Measurements from ENCODE around the gene KDM7A.
A peak's percentile ranks its signal among the peaks of the same experiment; 100 is the strongest.

KDM7A gene

DNA sequence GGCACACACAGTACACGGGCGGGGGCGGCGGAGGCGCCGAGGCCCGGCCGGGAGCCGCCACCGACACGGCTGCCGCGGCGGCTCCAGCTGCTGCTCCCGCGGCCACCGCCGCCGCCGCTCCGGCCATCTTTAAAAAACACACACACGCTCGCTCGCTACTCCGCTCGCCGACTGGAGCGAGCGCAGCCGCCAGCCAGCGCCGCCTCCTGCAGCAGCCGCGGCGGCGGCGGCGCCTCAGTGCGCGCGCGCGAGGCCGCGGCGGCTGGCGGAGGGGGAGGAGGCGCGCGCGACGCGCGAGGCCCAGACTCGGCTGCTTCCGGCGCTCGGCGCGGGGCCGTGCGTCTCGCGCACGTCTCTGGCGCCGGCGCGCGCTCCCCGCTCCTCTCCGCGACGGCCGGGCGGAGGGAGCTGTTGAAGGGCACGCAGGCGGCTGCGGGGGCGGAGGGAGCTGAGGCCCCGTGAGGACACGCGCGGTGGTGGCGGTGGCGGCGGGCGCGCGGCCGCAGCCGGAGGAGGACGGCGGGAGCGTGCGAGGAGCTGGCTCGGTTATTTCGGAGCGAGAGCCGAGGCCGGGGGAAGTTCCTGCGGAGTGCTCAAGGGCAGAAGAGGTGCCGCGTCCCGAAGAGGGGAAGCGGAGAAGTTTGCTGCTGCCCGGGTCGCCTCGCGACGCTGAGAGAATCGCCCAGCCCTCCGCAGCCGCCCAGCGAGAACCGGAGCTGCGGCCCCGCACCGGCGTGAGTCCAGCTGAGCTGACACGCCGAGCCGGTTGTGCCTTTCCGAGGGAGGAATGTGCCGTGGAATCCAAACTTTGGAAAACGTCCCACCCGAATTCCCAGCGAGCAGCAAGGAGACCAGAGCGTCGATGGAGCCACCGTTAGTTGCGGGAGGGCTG lies at the start of gene KDM7A (continued):
- TF ChIP-seq ZNF76 (tag by site-specific recombination; IDR thresholded peaks at IDR 0.05; ENCODE audit: borderline replicate concordance, low read depth): peak; percentile 58; the same call in 1 of the 2 replicates
- no peak for TF ChIP-seq ZNF776 (tag by site-specific recombination; IDR thresholded peaks at IDR 0.05; ENCODE audit: borderline replicate concordance)
- TF ChIP-seq, protein P1, sequence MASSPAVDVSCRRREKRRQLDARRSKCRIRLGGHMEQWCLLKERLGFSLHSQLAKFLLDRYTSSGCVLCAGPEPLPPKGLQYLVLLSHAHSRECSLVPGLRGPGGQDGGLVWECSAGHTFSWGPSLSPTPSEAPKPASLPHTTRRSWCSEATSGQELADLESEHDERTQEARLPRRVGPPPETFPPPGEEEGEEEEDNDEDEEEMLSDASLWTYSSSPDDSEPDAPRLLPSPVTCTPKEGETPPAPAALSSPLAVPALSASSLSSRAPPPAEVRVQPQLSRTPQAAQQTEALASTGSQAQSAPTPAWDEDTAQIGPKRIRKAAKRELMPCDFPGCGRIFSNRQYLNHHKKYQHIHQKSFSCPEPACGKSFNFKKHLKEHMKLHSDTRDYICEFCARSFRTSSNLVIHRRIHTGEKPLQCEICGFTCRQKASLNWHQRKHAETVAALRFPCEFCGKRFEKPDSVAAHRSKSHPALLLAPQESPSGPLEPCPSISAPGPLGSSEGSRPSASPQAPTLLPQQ (tag by site-specific recombination; IDR thresholded peaks at IDR 0.05): peak; percentile 51; the same call in 1 of the 2 replicates
- peak; percentile 81 for TF ChIP-seq ZNF600 (tag by site-specific recombination; IDR thresholded peaks at IDR 0.05)
- TF ChIP-seq ZNF514 (tag by site-specific recombination; IDR thresholded peaks at IDR 0.05): no peak
- TF ChIP-seq SCRT1 (tag by site-specific recombination; IDR thresholded peaks at IDR 0.05; ENCODE audit: borderline replicate concordance): no peak
- TF ChIP-seq ZNF341 (tag by site-specific recombination; IDR thresholded peaks at IDR 0.05; ENCODE audit: low read depth): no peak
- TF ChIP-seq KLF9 (tag by site-specific recombination; IDR thresholded peaks at IDR 0.05; ENCODE audit: low read depth): peak; percentile 58
- TF ChIP-seq SP2 (tag by site-specific recombination; IDR thresholded peaks at IDR 0.05): peak; percentile 57
- no peak for TF ChIP-seq ZNF747 (tag by site-specific recombination; IDR thresholded peaks at IDR 0.05)
- TF ChIP-seq ZNF324 (tag by site-specific recombination; IDR thresholded peaks at IDR 0.05): peak; percentile 50; the same call in 1 of the 2 replicates
- no peak for TF ChIP-seq ZNF624 (tag by site-specific recombination; IDR thresholded peaks at IDR 0.05)
- TF ChIP-seq, protein P2, sequence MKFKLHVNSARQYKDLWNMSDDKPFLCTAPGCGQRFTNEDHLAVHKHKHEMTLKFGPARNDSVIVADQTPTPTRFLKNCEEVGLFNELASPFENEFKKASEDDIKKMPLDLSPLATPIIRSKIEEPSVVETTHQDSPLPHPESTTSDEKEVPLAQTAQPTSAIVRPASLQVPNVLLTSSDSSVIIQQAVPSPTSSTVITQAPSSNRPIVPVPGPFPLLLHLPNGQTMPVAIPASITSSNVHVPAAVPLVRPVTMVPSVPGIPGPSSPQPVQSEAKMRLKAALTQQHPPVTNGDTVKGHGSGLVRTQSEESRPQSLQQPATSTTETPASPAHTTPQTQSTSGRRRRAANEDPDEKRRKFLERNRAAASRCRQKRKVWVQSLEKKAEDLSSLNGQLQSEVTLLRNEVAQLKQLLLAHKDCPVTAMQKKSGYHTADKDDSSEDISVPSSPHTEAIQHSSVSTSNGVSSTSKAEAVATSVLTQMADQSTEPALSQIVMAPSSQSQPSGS (tag by site-specific recombination; IDR thresholded peaks at IDR 0.05; ENCODE audit: low read depth): no peak
- TF ChIP-seq, protein P3, sequence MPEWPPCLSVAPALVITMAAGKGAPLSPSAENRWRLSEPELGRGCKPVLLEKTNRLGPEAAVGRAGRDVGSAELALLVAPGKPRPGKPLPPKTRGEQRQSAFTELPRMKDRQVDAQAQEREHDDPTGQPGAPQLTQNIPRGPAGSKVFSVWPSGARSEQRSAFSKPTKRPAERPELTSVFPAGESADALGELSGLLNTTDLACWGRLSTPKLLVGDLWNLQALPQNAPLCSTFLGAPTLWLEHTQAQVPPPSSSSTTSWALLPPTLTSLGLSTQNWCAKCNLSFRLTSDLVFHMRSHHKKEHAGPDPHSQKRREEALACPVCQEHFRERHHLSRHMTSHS (tag by site-specific recombination; IDR thresholded peaks at IDR 0.05): no peak
- TF ChIP-seq ZNF214 (tag by site-specific recombination; IDR thresholded peaks at IDR 0.05; ENCODE audit: borderline replicate concordance): no peak
- TF ChIP-seq, protein P4, sequence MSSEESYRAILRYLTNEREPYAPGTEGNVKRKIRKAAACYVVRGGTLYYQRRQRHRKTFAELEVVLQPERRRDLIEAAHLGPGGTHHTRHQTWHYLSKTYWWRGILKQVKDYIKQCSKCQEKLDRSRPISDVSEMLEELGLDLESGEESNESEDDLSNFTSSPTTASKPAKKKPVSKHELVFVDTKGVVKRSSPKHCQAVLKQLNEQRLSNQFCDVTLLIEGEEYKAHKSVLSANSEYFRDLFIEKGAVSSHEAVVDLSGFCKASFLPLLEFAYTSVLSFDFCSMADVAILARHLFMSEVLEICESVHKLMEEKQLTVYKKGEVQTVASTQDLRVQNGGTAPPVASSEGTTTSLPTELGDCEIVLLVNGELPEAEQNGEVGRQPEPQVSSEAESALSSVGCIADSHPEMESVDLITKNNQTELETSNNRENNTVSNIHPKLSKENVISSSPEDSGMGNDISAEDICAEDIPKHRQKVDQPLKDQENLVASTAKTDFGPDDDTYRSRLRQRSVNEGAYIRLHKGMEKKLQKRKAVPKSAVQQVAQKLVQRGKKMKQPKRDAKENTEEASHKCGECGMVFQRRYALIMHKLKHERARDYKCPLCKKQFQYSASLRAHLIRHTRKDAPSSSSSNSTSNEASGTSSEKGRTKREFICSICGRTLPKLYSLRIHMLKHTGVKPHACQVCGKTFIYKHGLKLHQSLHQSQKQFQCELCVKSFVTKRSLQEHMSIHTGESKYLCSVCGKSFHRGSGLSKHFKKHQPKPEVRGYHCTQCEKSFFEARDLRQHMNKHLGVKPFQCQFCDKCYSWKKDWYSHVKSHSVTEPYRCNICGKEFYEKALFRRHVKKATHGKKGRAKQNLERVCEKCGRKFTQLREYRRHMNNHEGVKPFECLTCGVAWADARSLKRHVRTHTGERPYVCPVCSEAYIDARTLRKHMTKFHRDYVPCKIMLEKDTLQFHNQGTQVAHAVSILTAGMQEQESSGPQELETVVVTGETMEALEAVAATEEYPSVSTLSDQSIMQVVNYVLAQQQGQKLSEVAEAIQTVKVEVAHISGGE (tag by site-specific recombination; conservative IDR thresholded peaks at IDR 0.05; ENCODE audit: low read depth): 0 out of 2 replicates have a peak, but pooled peaks have one; percentile 19
- no peak; the same call in 1 of the 2 replicates for TF ChIP-seq ZNF610 (tag by site-specific recombination; IDR thresholded peaks at IDR 0.05; ENCODE audit: borderline replicate concordance)
- no peak for TF ChIP-seq ZBTB7A (tag by site-specific recombination; IDR thresholded peaks at IDR 0.05; ENCODE audit: low read depth)
- TF ChIP-seq ZNF792 (tag by site-specific recombination; IDR thresholded peaks at IDR 0.05): no peak
- TF ChIP-seq ZNF140 (tag by site-specific recombination; IDR thresholded peaks at IDR 0.05): no peak
- TF ChIP-seq, protein P5, sequence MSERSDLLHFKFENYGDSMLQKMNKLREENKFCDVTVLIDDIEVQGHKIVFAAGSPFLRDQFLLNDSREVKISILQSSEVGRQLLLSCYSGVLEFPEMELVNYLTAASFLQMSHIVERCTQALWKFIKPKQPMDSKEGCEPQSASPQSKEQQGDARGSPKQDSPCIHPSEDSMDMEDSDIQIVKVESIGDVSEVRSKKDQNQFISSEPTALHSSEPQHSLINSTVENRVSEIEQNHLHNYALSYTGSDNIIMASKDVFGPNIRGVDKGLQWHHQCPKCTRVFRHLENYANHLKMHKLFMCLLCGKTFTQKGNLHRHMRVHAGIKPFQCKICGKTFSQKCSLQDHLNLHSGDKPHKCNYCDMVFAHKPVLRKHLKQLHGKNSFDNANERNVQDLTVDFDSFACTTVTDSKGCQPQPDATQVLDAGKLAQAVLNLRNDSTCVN (tag by site-specific recombination; optimal IDR thresholded peaks at IDR 0.05): peak; percentile 95
- no peak for TF ChIP-seq ZNF777 (tag by site-specific recombination; IDR thresholded peaks at IDR 0.05; ENCODE audit: borderline replicate concordance)
- TF ChIP-seq ZBTB48 (tag by site-specific recombination; IDR thresholded peaks at IDR 0.05): 0 out of 2 replicates have a peak, but pooled peaks have one; percentile 86
- 0 out of 2 replicates have a peak, but pooled peaks have one; percentile 17 for TF ChIP-seq ZNF843 (tag by site-specific recombination; IDR thresholded peaks at IDR 0.05)
- TF ChIP-seq, protein P6, sequence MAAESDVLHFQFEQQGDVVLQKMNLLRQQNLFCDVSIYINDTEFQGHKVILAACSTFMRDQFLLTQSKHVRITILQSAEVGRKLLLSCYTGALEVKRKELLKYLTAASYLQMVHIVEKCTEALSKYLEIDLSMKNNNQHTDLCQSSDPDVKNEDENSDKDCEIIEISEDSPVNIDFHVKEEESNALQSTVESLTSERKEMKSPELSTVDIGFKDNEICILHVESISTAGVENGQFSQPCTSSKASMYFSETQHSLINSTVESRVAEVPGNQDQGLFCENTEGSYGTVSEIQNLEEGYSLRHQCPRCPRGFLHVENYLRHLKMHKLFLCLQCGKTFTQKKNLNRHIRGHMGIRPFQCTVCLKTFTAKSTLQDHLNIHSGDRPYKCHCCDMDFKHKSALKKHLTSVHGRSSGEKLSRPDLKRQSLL (tag by site-specific recombination; IDR thresholded peaks at IDR 0.05): peak; percentile 51
- TF ChIP-seq ZNF239 (tag by site-specific recombination; IDR thresholded peaks at IDR 0.05): no peak
- TF ChIP-seq ZNF629 (tag by site-specific recombination; IDR thresholded peaks at IDR 0.05): peak; percentile 62; the same call in 1 of the 2 replicates
- no peak for TF ChIP-seq ZFP3 (tag by site-specific recombination; IDR thresholded peaks at IDR 0.05; ENCODE audit: low read depth)
- no peak; the same call in 1 of the 2 replicates for TF ChIP-seq ZNF596 (tag by site-specific recombination; IDR thresholded peaks at IDR 0.05)
- TF ChIP-seq TRIM28 (IDR thresholded peaks at IDR 0.05; ENCODE audit: borderline replicate concordance, low read length): peak; percentile 23; the same call in 1 of the 2 replicates

Measured in HEK293 (cell line).